SH-SY5Y (cell line): ENCODE results near the gene SLC45A1.

Source experiments
- GATA2 ChIP-seq: IDR thresholded peaks from 2 replicates; pipeline ENCODE4 v1.6.1; 2011; ENCODE audit warnings: mild to moderate bottlenecking, low read depth, low read length
- GATA3 ChIP-seq: IDR thresholded peaks from 2 replicates; pipeline ENCODE4 v1.6.1; 2011; ENCODE audit warnings: low read depth, mild to moderate bottlenecking, low read length, moderate library complexity

GRCh38 chr1:8386247-8386646, 68.3 kb downstream of the SLC45A1 start:
- TF ChIP-seq GATA2 (no peak), GATA3 (no peak)
